Gastroesophageal sphincter (tissue), 3 donors: Measurements from ENCODE around the gene ABCA1.

Experiments
- CTCF ChIP-seq, 4 experiments: fragments of 200-600 bp in 2 of 4; fragments of 450-650 bp in 2 of 4; sonication (generic) in 1 of 4; IDR thresholded peaks; one replicate each; pipeline ENCODE4 v1.5.1; 2017 to 2019; ENCODE audit warnings: antibody characterized with exemption in 4 of 4, mild to moderate bottlenecking in 2 of 4, moderate library complexity in 2 of 4
- EP300 ChIP-seq: sonication (generic); formaldehyde crosslinking; IDR thresholded peaks from one replicate; pipeline ENCODE4 v1.6.1; 2017; ENCODE audit warnings: antibody characterized with exemption, mild to moderate bottlenecking
- POLR2A ChIP-seq, 2 donors: fragments of 450-650 bp; IDR thresholded peaks; one replicate each; pipeline ENCODE4 v1.6.1; 2017; ENCODE audit warnings: antibody characterized with exemption in 2 of 2, mild to moderate bottlenecking in 2 of 2, moderate library complexity in 1 of 2

- TF ChIP-seq POLR2A (IDR thresholded peaks at IDR 0.05) (no peak), CTCF (IDR thresholded peaks at IDR 0.05) (no peak), EP300 (no peak)
These were observed 33.3 kb upstream of the ABCA1 start for GRCh38 chr9:104961238-104961637.
